Neural cell (in vitro differentiated cells): Measurements from ENCODE around the gene CNIH3.
"Not testable (repeated sequence)": the region's sequence is repeated elsewhere in the genome, so short reads cannot be mapped to it uniquely, and the experiment has no call there.

Experiments
- POLR2AphosphoS5 ChIP-seq: IDR thresholded peaks from 2 replicates; pipeline ENCODE4 v1.6.1; 2012
- SMC3 ChIP-seq: fragments of 450-650 bp; conservative IDR thresholded peaks from 2 replicates; pipeline ENCODE4 v1.6.1; 2014; ENCODE audit warnings: antibody characterized with exemption, mild to moderate bottlenecking, moderate library complexity; ENCODE audit not compliant: poor library complexity
- TF ChIP-seq, protein P1 (sequence below): fragments of 450-650 bp; IDR thresholded peaks from 2 replicates; pipeline ENCODE4 v1.5.1; 2014; ENCODE audit warnings: antibody characterized with exemption, mild to moderate bottlenecking, moderate library complexity; ENCODE audit not compliant: poor library complexity, severe bottlenecking

DNA sequence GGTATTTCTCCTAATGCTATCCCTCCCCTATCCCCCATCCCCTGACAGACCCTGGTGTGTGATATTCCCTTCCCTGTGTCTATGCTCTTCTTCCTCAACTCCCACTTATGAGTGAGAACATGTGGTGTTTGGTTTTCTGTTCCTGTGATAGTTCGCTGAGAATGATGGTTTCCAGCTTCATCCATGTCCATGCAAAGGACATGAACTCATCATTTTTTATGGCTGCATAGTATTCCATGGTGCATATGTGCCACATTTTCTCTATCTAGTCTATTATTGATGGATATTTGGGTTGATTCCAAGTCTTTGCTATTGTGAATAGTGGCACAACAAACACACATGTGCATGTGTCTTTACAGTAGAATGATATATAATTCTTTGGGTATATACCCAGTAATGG, 49.6 kb upstream of the CNIH3 start:
- not testable (repeated sequence) for TF ChIP-seq POLR2AphosphoS5, SMC3
- TF ChIP-seq, protein P1, sequence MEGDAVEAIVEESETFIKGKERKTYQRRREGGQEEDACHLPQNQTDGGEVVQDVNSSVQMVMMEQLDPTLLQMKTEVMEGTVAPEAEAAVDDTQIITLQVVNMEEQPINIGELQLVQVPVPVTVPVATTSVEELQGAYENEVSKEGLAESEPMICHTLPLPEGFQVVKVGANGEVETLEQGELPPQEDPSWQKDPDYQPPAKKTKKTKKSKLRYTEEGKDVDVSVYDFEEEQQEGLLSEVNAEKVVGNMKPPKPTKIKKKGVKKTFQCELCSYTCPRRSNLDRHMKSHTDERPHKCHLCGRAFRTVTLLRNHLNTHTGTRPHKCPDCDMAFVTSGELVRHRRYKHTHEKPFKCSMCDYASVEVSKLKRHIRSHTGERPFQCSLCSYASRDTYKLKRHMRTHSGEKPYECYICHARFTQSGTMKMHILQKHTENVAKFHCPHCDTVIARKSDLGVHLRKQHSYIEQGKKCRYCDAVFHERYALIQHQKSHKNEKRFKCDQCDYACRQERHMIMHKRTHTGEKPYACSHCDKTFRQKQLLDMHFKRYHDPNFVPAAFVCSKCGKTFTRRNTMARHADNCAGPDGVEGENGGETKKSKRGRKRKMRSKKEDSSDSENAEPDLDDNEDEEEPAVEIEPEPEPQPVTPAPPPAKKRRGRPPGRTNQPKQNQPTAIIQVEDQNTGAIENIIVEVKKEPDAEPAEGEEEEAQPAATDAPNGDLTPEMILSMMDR, result not testable (repeated sequence)
